Activated naive CD8-positive, alpha-beta T cell treated with anti-CD3 and anti-CD28 coated beads, Interleukin-2, amount 50 U/mL, for 16 hours (primary cell): ENCODE data around the gene ABCA6.
"Not testable (repeated sequence)": the region's sequence is repeated elsewhere in the genome, so short reads cannot be mapped to it uniquely, and the experiment has no call there.

Source experiments
- DNase-seq: peaks from one replicate; pipeline ENCODE4 v3.0.0-alpha.2; 2020; ENCODE audit warnings: low read depth, low spot score

The ABCA6 gene

GRCh38 chr17:69134112-69134511 is 7.6 kb downstream of the ABCA6 start:
- DNase-seq, result no peak

- no peak for DNase-seq
Measured at GRCh38 chr17:69130627-69131296, 10.9 kb downstream of the ABCA6 start.

- no peak for DNase-seq
Measured at GRCh38 chr17:69123626-69124025, 18.1 kb downstream of the ABCA6 start.

- no peak for DNase-seq
Measured at GRCh38 chr17:69122065-69122464, 19.6 kb downstream of the ABCA6 start.

GRCh38 chr17:69117855-69118784 is 23.6 kb downstream of the ABCA6 start:
- DNase-seq, result no peak

- DNase-seq, result no peak
Measured at GRCh38 chr17:69111794-69112193, 29.9 kb downstream of the ABCA6 start.

- no peak for DNase-seq
Measured at GRCh38 chr17:69105907-69106730, 35.6 kb downstream of the ABCA6 start.

- no peak for DNase-seq
Measured at GRCh38 chr17:69103557-69104233, 38.0 kb downstream of the ABCA6 start.

GRCh38 chr17:69098625-69099024 is 43.1 kb downstream of the ABCA6 start:
- no peak for DNase-seq

- DNase-seq, result no peak
Measured at GRCh38 chr17:69096541-69096940, 45.2 kb downstream of the ABCA6 start.

- DNase-seq, result no peak
Measured at GRCh38 chr17:69093995-69094394, 47.7 kb downstream of the ABCA6 start.

- no peak for DNase-seq
Measured at GRCh38 chr17:69093279-69093789, 48.4 kb downstream of the ABCA6 start.

- no peak for DNase-seq
Measured at GRCh38 chr17:69090365-69090764, 51.3 kb downstream of the ABCA6 start.

GRCh38 chr17:69088643-69089200 is 53.0 kb downstream of the ABCA6 start:
- DNase-seq, result no peak

GRCh38 chr17:69086641-69087040 is 55.1 kb downstream of the ABCA6 start:
- no peak for DNase-seq

GRCh38 chr17:69084911-69085310 is 56.8 kb downstream of the ABCA6 start:
- no peak for DNase-seq

- no peak for DNase-seq
Measured at GRCh38 chr17:69082696-69083095, 59.0 kb downstream of the ABCA6 start.

- no peak for DNase-seq
Measured at GRCh38 chr17:69078864-69079263, 62.8 kb downstream of the ABCA6 start.

- DNase-seq, result no peak
Measured at GRCh38 chr17:69075823-69076222, 65.9 kb downstream of the ABCA6 start.

- not testable (repeated sequence) for DNase-seq
Measured at GRCh38 chr17:69073392-69073791, 68.3 kb downstream of the ABCA6 start.

- not testable (repeated sequence) for DNase-seq
Measured at GRCh38 chr17:69072803-69073256, 68.9 kb downstream of the ABCA6 start.
